Measurements from ENCODE around the gene SMYD3. TPM values are rescaled to one million over a fixed set of nuclear protein-coding genes. Genes with fewer than 3 reads are reported as not detected.

SMYD3 gene
- total and polyA plus RNA-seq, 9 of the 15 experiments (the other 6 are each of a cell fraction or from before 2014, with no cell fraction given) = 128 to 440 (median 197) TPM

DNA sequence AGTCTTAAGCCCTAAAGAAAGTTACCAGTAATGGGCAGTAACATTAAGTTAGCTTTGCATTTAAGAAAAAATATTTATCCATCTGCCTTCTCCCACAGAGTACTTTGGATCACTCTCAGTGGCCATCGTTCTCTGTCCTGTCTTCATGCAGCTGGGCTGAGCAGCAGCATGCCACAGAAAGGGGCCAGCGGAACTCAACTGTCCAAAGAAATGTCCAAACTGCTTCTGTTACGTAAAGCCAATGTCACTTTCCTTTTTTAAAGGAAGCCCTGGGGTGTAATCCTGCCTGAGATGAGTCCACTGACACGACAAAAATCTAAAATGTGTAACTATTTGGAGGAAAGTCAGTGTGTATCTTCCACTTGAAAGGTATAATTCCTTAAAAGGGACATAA, 291.6 kb downstream of the SMYD3 start (continued):
- TF ChIP-seq ZBTB11 (CRISPR knock-in tag; IDR thresholded peaks at IDR 0.05) (0 out of 6 replicates have a peak, but pooled peaks of 1 of the 3 experiments have one; percentile 26), RHOXF2B (CRISPR knock-in tag; conservative IDR thresholded peaks at IDR 0.05) (no peak), ZNF512 (tag; IDR thresholded peaks at IDR 0.05) (0 out of 2 replicates have a peak, but pooled peaks have one; percentile 4), ZNF165 (CRISPR knock-in tag; IDR thresholded peaks at IDR 0.05; ENCODE audit: borderline replicate concordance) (no peak), ZNF121 (CRISPR knock-in tag; conservative IDR thresholded peaks at IDR 0.05) (no peak), CREB3 (tag; conservative IDR thresholded peaks at IDR 0.05; ENCODE audit: low read depth) (0 out of 2 replicates have a peak, but pooled peaks have one; percentile 38), ZNF184 (CRISPR knock-in tag; IDR thresholded peaks at IDR 0.05) (no peak), NR2C2 (CRISPR knock-in tag; IDR thresholded peaks at IDR 0.05) (no peak), NR2C2 (tag; IDR thresholded peaks at IDR 0.05) (0 out of 2 replicates have a peak, but pooled peaks have one; percentile 9), ZNF311 (CRISPR knock-in tag; IDR thresholded peaks at IDR 0.05) (no peak), RBM17 (IDR thresholded peaks at IDR 0.05; ENCODE audit: borderline replicate concordance, low read depth, low read length) (no peak), HDAC8 (tag; IDR thresholded peaks at IDR 0.05) (0 out of 2 replicates have a peak, but pooled peaks have one; percentile 10)

Measured in K562 (cell line).